Endothelial cell of umbilical vein (primary cell): ENCODE results near the gene RYR3.

Experiments
- CTCF ChIP-seq, 2 donors: IDR thresholded peaks; 1 replicate in 1 of 2; 2 replicates in 1 of 2; pipeline ENCODE4 v1.5.1; 2011; ENCODE audit warnings: low read length in 2 of 2, mild to moderate bottlenecking in 2 of 2, moderate library complexity in 2 of 2, control low read depth in 1 of 2, inconsistent platforms in 1 of 2, low read depth in 1 of 2; ENCODE audit not compliant: insufficient read depth in 1 of 2; ENCODE audit errors: extremely low read depth in 1 of 2
- POLR2AphosphoS5 ChIP-seq: IDR thresholded peaks from 2 replicates; pipeline ENCODE4 v1.6.1; 2012; ENCODE audit warnings: low read depth, mild to moderate bottlenecking, control low read depth, low read length, moderate library complexity; ENCODE audit not compliant: insufficient read depth

GRCh38 chr15:33864360-33865075 lies 553.8 kb downstream of the RYR3 start:
- no peak for TF ChIP-seq POLR2AphosphoS5
- no peak for TF ChIP-seq CTCF (IDR thresholded peaks at IDR 0.05; ENCODE audit: extremely low read depth in 1 of 2, insufficient read depth in 1 of 2, low read depth in 1 of 2, low read length in 2 of 2)
